Hindlimb muscle (tissue), 1 donor: ENCODE measurements around the gene NCBP3. TPM values are rescaled to one million over a fixed set of nuclear protein-coding genes. Genes with fewer than 3 reads are reported as not detected.
"Not testable (repeated sequence)": the region's sequence is repeated elsewhere in the genome, so short reads cannot be mapped to it uniquely, and the experiment has no call there.

Source experiments
- DNase-seq: peaks from one replicate; pipeline ENCODE4 v3.0.0-alpha.2; 2013
- polyA plus RNA-seq: library from polyadenylated mRNA; unstranded; fragments of 120-200 nt; gene quantifications from one replicate; pipeline ENCODE4 v1.2.1, GENCODE V29; 2013; ENCODE audit not compliant: insufficient read length

Gene NCBP3
- polyA plus RNA-seq, 1 donor = 66.5 TPM

- DNase-seq = no peak
These were observed 36.9 kb downstream of the NCBP3 start for GRCh38 chr17:3809135-3809534.

DNA sequence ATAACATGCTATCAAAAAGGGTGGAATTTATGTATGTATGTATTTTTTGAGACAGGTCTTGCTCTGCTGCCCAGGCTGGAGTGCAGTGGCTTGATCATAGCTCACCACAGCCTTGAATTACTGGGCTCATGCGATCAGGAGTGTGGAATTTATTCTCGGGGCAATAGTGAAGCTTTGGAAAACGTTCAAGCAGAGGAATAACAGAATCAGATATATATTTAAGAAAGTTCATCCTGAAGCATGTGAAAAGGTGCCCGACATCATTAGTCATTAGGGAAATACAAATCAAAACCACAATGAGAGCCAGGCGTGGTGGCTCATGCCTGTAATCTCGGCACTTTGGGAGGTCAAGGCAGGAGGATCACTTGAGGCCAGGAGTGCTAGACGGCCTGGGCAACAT, 37.3 kb downstream of the NCBP3 start:
- DNase-seq = no peak

DNA sequence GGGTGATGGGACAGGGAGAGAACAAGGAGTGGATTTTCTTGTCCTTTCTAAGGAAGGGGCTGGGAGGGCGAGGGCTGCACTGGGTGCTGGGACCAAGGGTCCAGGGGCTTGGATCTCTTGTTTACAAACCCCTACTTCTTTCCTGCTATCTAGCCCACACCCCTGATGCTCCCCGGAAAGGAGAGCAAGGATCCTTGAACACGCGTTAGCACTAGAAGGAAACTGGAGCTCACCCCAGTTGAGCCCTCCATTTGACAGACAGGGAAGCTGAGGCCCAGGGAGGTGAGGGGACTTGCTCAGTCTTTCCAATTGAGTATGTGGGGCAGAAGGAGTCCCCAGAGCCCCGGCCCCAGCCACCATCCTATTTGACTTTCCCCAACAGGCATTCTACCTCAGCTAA, 40.5 kb downstream of the NCBP3 start:
- DNase-seq = no peak

GRCh38 chr17:3804503-3804931, 41.5 kb downstream of the NCBP3 start:
- no peak for DNase-seq

GRCh38 chr17:3803308-3803640, 42.8 kb downstream of the NCBP3 start:
- DNase-seq = no peak

GRCh38 chr17:3802461-3803307, 43.4 kb downstream of the NCBP3 start:
- DNase-seq = peak; percentile 52

GRCh38 chr17:3801792-3802191, 44.3 kb downstream of the NCBP3 start:
- no peak for DNase-seq

DNA sequence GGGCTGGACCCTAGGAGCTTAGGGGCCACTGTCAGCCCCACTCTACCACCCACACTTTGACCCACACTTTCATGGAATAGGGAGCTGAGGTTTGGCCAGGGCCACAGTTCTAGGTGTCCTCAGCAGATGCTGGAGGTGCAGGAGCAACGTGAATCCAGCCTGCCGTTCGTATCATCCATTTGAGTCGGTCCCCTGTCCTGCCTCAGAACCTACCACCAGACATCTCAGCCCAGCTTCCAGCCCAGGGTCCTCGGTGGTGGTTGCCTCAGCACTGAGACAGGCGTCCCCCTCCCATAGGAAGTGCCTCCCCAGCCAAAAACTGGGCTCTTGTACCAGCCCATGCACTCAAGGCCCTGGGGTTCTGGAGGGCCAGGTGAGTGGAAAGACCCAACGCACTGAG, 44.7 kb downstream of the NCBP3 start:
- DNase-seq = no peak

- DNase-seq = no peak
These were observed 45.4 kb downstream of the NCBP3 start, which contains the start of gene ITGAE for GRCh38 chr17:3800362-3801271. Gene ITGAE (minus strand): TSS chr17:3801188. CDS start chr17:3801144, 44 bp downstream.

DNA sequence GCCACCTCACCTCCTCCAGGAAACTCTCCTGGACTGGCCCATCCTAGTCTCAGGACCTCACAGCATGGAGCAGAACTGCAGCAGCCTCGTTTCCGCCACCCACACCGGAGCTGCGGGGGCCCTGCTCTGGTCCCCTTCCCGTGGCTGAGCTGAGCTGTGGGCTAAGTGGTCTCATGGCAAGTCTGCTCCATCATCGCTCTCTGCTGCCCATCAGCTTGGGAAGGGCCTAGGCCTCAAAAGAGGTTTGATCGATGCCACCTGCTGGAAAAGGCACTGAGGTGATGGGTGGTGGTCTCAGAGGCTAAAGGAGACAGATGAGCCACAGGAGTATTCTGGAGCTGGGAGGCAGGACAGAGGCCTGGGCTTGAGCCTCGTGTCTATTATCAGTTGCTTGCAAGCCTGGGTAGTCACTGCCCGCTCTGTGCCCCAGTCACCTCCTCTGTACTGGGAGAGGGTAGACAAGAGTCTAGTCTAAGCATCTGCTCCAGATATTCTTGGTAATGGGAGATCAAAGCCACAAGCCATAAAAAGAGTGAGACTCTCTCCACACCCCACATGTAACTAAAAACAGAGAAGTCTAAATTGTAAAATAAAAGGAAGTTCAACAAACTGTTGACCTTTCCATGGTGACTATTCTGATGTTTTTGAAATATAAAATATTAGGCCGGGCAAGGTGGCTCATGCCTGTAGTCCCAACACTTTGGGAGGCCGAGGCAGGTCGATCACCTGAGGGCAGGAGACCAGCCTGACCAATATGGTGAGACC, 46.7 kb downstream of the NCBP3 start:
- DNase-seq = no peak

DNA sequence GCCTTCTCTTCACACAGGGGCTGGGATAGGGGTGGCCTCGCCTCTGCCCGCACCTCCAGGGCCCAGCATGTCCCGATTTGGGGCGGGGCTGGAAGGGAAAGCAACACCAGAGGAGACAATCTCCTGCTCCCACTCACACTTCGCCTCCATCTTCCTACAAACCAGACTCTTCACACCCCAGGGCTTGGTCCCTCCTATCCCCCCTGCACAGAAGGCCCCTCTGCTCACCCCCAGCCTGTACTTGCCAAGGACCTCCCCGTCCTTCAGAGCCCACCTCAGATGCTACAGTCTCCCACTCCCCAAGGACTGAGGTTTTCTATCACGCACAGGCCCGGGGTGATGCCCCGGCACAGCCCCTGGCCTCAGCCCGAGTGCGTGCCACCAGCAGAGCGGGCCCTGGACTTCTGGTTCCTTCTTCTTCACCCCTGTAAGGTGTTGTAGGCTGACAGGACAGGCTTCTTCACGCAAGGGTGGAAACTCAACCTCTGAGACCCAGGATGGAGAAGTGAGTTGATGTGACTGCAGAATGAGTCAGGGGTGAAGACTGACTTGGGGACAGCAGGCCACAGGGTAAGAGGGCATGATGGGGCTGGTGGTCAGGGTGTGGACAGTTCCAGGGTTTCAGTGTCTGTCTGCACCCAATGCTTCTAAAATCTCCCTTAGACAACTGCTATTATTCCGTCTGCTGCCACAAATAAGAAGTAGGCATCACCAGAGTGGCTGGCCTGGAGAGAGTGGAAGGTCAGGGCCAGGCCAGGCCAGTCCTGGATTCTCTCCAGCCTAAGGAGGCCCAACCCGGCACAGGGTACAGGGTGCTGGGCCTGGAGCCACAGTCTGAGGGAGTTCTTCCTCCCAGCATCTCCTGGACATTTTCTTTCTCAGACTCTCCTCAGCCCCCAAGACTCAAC, 47.5 kb downstream of the NCBP3 start:
- DNase-seq = no peak

DNA sequence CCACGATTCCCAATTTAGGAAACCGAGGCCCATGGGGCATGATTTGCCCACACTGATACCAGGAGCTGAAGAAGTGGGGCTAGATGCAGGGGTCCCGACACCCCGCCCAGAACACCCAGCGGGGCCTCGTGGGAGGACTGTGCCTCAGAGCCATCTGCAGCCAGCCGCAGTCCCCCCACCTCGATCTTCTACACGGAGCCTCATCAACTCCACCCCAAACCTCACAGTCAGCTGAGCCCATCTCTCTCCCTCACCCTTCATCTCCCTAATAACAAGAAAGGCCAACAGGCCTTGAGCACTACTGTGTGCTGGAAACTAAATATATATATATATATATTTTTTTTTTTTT, 49.2 kb downstream of the NCBP3 start:
- DNase-seq = no peak

DNA sequence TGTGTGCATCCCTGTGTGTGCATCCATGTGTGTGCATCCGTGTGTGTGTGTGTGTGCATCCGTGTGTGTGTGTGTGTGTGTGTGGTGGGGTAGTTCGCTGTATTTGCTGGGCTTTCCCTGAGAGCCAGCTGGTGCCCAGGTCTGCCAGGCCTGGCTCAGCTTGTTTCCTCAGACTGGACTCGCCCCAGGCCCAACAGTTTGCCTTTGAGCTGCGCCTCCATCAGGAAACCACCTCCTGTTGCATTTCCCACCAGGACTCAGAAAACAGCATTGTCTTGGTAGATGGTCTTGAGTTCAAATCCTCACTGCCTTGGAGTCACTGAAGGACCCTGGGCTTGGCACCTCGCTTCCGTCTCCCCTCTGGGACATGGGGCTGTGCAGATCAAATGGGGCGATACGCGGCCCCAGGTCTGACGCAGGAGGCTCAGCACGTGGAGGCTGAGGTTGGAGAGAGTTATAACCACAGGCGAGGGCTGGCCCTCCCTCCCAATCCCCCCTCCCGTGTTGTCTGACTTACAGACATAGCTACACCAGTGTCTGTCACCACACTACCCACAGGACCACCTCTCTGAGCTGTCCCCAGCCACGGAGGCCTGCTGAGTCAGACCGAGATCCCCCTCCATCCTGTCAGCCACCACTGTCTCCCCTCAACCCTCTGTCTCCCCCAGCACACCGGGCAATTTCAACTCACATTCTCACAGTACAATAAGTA, 49.8 kb downstream of the NCBP3 start:
- DNase-seq = no peak

DNA sequence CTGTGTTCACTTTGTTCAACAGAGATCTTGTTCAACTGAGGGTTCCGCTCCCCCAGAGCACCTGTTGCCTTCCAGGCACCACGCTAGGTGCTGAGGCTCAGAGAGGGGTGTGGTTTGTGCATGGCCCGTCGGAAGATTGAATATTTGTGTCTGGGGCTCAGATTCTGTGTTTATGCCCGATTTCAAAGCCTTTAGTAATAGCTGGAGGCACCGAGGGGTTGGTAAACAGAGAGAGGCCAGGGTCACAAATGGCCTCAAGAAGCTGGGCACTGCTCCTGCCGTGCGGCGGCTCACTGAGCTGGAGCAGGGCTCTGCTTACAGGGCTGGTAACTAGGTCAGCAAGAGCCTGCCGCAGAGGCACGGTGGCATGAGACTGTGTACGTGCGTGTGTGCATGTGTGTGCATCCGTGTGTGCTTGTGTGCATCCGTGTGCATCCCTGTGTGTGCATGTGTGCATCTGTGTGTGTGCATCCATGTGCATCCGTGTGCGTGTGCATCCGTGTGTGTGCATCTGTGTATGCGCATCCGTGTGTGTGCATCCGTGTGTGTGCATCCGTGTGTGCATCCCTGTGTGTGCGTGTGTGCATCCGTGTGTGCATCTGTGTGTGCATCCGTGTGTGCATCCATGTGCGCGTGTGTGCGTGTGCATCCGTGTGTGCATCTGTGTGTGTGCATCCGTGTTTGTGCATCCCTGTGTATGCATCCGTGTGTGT, 50.5 kb downstream of the NCBP3 start:
- DNase-seq = no peak

DNA sequence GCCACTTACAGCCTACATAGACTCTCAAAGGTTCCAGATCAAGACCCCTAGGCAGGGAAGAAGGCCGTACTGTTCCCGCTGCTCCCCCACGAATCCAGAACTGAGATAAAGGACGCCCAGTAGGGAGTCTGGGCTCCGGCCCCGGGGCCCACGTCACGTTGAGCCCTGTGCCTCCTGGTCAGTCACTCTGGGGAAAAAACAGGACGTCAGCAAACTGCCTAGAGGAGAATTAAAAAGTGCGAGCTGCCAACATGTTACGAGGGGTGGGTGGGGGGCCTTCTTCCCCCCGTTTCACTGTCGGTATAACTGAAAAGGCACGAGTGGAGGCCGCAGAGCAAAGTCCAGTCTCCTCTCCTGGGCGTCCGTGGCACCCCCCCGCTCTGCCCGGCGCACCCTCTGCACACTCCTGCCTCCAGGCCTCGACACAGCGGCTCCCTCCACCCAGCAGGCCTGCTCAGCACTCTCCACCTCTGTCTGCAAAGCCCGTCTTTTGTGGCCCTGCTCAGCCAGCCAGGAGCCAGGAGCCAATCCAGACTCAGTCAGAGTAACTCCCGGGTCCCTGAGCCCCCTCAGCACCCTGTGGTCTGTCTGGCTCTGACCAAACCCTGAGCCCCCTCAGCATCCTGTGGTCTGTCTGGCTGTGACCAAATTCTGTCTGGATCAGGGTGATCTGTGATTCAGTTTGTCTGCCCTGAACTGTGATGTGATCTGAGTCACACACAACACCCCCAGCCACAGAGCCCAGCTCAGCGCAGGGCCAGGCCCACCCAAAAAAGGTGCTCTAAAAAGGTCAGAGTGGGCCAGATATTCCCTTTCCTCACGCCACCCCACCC, 51.3 kb downstream of the NCBP3 start:
- no peak for DNase-seq

DNA sequence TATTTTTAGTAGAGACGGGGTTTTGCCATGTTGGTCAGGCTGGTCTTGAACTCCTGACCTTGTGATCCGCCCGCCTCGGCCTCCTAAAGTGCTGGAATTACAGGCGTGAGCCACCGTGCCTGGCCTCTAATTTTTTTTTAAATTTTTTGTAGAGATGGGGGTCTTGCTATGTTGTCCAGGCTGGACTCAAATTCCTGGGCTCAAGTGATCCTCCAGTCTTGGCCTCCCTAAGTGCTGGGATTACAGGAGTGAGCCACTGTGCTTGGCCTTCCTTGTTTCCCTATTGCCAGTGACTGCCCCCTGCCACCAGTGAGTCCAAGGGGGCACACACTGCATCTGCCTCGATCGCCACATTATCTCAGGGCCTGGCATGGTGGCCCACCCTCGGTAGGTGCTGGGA, 51.9 kb downstream of the NCBP3 start:
- not testable (repeated sequence) for DNase-seq

DNA sequence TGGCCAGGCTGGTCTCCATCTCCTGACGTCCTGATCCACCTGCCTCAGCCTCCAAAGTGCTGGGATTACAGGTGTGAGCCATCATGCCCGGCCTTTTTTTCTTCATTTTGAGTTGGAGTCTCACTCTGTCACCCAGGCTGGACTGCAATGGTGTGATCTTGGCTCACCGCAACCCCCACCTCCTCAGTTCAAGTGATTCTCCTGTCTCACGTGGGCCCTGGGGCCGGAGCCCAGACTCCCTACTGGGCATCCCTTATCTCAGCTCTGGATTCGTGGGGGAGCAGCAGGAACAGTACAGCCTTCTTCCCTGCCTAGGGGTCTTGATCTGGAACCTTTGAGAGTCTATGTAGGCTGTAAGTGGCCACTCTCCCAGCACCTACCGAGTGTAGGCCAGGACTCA, 52.8 kb downstream of the NCBP3 start:
- DNase-seq = not testable (repeated sequence)

DNA sequence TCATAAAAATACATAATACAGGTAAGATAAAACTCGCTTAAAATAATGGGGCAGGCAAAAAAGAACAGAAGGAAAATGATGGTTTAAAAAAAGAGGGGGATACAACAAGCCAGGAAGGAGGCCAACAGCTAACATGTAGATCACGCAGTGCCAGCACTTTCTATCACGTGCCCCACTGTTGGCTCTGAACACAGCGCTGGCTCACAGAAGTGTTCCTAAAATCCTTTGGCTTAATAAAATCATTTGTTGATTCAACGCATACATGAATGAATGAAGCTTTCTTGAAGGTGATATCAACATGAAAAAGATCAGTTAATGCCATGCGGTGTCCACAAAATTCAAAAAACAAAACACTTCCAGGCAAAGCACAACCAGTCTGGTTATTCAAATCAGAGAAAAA, 53.6 kb downstream of the NCBP3 start:
- no peak for DNase-seq

- no peak for DNase-seq
These were observed 57.8 kb downstream of the NCBP3 start for GRCh38 chr17:3788200-3788599.

GRCh38 chr17:3785323-3785722, 60.7 kb downstream of the NCBP3 start:
- not testable (repeated sequence) for DNase-seq
